ENCODE measurements around the gene GAS2L1.

GAS2L1 gene

DNA sequence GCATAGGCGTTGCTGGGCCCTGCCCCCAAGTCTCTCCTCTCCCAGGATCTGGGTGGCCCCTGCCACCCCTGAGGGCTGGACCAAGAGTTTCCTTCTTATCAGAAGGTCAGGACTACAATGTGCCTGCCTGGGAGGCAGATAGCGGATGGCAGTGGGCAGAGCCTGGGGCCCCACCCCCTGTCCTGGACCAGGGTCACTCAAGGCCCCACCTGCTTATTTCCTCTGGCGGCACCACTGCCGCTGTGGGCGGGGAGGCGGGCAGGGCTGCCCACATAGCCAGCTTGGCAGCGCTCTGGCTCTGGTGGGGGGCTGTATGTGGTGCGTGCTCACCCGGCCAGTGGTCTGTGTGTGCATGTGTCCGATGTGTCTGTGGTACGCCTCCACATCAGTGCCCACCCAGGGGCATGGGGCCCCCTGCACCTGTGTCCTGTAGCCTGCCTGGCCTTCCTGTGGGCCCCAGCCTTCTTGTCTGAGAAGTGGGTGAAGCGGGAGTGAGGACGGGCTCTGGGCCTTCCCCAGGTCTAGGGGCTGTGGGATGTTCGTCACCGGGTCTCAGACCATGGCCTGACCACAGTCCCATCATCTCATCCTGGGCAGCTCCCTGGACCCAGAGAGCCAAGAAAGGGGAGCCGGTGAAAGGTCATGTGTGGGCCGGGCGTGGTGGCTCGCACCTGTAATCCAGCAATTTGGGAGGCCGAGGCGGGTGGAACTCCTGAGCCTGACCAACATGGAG, 3.0 kb downstream of the GAS2L1 start:
- peak overlapping the region; percentile 23 for H3K4me3 ChIP-seq (replicated peaks; ENCODE audit: low read depth, low read length)
- DNase-seq (ENCODE audit: extremely low read depth, low read depth): no peak
- TF ChIP-seq, protein P1, sequence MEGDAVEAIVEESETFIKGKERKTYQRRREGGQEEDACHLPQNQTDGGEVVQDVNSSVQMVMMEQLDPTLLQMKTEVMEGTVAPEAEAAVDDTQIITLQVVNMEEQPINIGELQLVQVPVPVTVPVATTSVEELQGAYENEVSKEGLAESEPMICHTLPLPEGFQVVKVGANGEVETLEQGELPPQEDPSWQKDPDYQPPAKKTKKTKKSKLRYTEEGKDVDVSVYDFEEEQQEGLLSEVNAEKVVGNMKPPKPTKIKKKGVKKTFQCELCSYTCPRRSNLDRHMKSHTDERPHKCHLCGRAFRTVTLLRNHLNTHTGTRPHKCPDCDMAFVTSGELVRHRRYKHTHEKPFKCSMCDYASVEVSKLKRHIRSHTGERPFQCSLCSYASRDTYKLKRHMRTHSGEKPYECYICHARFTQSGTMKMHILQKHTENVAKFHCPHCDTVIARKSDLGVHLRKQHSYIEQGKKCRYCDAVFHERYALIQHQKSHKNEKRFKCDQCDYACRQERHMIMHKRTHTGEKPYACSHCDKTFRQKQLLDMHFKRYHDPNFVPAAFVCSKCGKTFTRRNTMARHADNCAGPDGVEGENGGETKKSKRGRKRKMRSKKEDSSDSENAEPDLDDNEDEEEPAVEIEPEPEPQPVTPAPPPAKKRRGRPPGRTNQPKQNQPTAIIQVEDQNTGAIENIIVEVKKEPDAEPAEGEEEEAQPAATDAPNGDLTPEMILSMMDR (IDR thresholded peaks at IDR 0.05; ENCODE audit: low read depth, low read length, missing control alignments): no peak

DNA sequence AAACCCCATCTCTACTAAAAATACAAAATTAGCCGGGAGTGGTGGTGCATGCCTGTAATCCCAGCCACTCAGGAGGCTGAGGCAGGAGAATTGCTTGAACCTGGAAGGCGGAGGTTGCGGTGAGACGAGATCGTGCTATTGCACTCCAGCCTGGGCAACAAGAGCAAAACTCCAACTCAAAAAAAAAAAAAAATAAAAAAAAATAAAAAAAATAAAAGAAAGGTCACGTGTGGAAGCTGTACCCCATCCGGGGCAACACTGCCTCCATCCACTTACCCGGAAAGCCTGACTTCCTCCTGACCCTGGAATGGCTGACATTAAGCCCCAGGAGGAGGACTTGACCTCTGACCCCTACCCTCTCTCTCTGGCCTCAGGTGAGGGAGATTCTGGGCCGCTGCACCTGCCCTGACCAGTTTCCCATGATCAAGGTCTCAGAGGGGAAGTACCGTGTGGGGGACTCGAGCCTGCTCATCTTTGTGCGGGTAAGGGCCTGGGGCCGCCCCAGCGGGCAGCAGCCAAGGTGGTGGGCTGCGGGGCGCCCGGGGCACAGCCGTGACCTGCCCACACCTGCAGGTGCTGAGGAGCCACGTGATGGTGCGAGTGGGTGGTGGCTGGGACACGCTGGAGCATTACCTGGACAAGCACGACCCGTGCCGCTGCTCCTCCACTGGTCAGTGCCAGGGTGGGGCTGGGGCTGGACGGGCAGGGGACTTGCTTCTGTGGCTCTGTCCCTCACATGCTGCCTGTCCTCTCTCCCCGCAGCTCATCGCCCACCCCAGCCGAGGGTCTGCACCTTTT, 3.8 kb downstream of the GAS2L1 start:
- TF ChIP-seq, protein P1 (IDR thresholded peaks at IDR 0.05; ENCODE audit: low read depth, low read length, missing control alignments): no peak
- no peak for DNase-seq (ENCODE audit: extremely low read depth, low read depth)

DNA sequence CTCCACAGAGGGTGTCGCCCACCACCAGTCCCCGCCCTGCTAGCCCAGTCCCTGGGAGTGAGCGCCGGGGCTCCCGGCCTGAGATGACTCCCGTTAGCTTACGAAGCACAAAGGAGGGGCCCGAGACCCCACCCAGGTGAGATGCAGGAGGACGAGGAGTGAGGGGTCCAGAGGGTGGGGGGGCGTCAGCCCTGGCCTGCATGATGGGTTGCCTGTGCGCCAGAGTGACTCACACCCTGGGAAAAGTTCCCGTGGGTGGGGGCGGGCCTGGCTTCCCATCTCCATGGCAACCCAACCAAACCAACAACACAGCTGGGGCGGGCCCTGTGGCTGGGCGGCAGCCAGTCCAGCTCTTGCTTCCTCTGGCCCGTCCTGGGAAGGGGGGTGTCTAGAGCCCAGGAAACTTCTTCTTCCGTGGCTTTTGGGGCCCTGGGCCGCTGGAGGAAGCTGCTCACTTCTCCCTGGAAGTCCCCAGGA, 4.5 kb downstream of the GAS2L1 start:
- TF ChIP-seq, protein P1 (IDR thresholded peaks at IDR 0.05; ENCODE audit: low read depth, low read length, missing control alignments): no peak
- H3K4me3 ChIP-seq (replicated peaks; ENCODE audit: low read depth, low read length): no peak overlapping the region
- DNase-seq (ENCODE audit: extremely low read depth, low read depth): peak; percentile 89

More for the DNA sequence above, 3.8 kb downstream of the GAS2L1 start:
- no peak overlapping the region for H3K4me3 ChIP-seq (replicated peaks; ENCODE audit: low read depth, low read length)

DNA sequence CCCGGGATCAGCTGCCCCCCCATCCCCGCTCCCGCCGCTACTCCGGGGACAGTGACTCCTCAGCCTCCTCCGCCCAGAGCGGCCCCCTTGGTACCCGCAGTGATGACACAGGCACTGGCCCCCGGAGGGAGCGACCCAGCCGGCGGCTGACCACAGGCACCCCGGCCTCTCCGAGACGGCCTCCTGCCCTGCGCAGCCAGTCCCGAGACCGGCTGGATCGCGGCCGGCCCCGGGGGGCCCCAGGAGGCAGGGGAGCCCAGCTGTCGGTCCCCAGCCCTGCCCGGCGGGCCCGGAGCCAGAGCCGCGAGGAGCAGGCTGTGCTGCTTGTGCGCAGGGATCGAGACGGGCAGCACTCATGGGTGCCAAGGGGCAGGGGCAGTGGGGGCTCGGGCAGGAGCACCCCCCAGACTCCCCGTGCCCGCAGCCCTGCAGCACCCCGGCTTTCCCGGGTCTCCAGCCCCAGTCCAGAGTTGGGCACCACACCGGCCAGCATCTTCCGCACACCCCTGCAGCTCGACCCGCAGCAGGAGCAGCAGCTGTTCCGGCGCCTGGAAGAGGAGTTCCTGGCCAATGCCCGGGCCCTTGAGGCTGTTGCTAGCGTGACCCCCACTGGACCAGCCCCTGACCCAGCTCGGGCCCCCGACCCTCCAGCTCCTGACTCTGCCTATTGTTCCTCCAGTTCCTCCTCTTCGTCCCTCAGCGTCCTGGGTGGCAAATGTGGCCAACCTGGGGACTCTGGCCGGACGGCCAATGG, 5.2 kb downstream of the GAS2L1 start:
- no peak for DNase-seq (ENCODE audit: extremely low read depth, low read depth)
- TF ChIP-seq, protein P1 (IDR thresholded peaks at IDR 0.05; ENCODE audit: low read depth, low read length, missing control alignments): no peak
- H3K4me3 ChIP-seq (replicated peaks; ENCODE audit: low read depth, low read length): no peak overlapping the region

DNA sequence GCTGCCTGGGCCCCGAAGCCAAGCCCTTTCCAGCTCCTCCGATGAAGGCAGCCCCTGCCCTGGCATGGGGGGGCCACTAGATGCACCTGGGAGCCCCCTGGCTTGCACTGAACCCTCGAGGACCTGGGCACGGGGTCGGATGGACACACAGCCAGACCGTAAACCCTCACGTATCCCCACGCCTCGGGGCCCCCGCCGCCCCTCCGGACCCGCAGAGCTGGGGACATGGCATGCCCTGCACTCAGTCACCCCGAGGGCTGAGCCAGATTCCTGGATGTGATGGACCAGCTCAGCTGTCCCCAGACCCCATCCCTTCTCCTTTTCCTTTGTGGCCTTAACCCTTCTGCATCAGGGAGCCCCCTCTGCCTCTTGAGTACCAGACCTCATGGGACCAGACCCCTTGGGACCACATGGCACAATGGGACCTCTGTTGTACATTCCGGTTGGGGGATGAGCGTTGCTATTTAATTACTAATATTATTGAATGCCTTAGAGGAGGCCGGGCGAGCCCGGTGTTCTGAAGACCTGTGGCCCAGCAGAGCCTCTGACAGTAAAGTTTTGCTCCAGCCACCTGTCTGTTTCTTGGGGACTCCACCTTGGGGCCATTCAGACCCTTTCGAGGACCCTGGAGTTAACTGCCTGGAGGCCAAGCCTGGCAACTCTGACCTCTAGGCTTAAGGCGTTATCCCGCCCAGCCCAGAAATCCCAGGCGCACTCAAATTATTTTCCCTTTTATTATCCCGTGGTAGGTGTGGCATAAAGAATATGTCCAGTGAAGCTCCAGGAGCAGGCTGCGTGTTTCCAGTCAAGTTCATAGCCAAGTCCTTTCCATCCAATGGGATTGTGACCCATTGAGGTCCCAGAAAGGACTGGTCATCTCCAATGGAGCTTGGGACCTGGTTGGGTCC, 6.0 kb downstream of the GAS2L1 start:
- DNase-seq (ENCODE audit: extremely low read depth, low read depth): no peak
- TF ChIP-seq, protein P1 (IDR thresholded peaks at IDR 0.05; ENCODE audit: low read depth, low read length, missing control alignments): no peak
- no peak overlapping the region for H3K4me3 ChIP-seq (replicated peaks; ENCODE audit: low read depth, low read length)

DNA sequence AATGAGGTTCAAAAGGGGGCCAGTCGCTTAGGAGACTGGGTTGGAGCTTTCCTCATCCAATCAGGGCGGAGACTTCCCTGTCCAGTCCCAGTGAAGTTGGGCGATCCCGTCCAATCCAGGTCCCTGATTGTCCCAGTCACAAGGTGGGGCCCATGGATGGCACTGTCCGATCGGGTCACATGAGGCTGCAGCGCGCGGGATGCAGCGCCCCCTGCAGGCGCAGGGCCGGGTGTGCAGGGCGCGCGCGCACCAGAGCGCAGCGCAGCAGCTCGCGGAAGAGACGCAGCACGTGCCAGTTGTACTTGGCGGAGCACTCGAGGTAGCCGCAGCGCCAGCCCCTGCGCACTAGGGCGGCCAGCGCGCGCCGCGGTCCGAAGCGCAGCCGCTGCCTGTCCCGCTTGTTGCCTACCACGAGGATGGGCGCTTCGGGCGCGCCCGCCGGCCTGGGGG, 6.7 kb downstream of the GAS2L1 start:
- DNase-seq (ENCODE audit: extremely low read depth, low read depth): no peak
- H3K4me3 ChIP-seq (replicated peaks; ENCODE audit: low read depth, low read length): no peak overlapping the region
- TF ChIP-seq, protein P1 (IDR thresholded peaks at IDR 0.05; ENCODE audit: low read depth, low read length, missing control alignments): peak; percentile 74
